H1 (cell line): ENCODE measurements around the gene RGPD3.

Experiments
- CHD2 ChIP-seq: IDR thresholded peaks from 2 replicates; pipeline ENCODE4 v1.6.1; 2012; ENCODE audit warnings: low read length, improper control_type of control experiment
- POLR2A ChIP-seq, 2 experiments: IDR thresholded peaks; 1 replicate in 1 of 2; 2 replicates in 1 of 2; pipeline ENCODE4 v1.6.1; 2011; ENCODE audit warnings: low read depth in 2 of 2, low read length in 2 of 2, mild to moderate bottlenecking in 2 of 2; ENCODE audit errors: control extremely low read depth in 1 of 2

DNA sequence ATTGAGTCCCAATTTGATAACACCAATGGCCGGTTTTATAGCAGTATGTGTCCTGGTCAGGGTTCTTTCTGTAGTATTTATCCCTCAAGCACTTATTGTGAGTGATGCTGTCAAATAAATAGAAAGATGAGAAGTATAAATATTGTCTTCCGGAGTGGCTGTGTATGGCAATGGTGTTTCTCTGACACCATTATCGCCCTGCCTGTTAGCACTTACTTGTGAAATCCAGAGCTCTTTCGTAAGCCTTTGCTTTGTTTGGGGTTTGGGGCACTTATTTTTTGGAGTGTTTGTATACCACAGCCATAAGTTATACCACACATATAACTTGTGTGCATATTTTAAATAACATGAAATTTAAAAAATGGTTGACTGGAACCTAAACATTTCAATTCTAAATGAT is 48.2 kb upstream of the RGPD3 start:
- TF ChIP-seq POLR2A (IDR thresholded peaks at IDR 0.05; ENCODE audit: control extremely low read depth in 1 of 2, low read depth in 2 of 2, low read length in 2 of 2), result no peak
- no peak for TF ChIP-seq CHD2
